ENCODE results near the gene SEC11A. TPM values are rescaled to one million over a fixed set of nuclear protein-coding genes. Genes with fewer than 3 reads are reported as not detected.
"Not testable (repeated sequence)": the region's sequence is repeated elsewhere in the genome, so short reads cannot be mapped to it uniquely, and the experiment has no call there.

SEC11A gene
- total RNA-seq, 1 donor from 2014 or later = 126 TPM

GRCh38 chr15:84689858-84690257 is 26.1 kb downstream of the SEC11A start:
- H3K4me1 Mint-ChIP-seq = no peaks in the 10 kb centered on the region
- H3K9me3 Mint-ChIP-seq = no peaks in the 10 kb centered on the region
- no peak for DNase-seq (ENCODE audit: low spot score in 2 of 2, unreplicated experiment in 2 of 2)
- H3K4me3 Mint-ChIP-seq = no peak overlapping the region
- TF ChIP-seq, protein P1, sequence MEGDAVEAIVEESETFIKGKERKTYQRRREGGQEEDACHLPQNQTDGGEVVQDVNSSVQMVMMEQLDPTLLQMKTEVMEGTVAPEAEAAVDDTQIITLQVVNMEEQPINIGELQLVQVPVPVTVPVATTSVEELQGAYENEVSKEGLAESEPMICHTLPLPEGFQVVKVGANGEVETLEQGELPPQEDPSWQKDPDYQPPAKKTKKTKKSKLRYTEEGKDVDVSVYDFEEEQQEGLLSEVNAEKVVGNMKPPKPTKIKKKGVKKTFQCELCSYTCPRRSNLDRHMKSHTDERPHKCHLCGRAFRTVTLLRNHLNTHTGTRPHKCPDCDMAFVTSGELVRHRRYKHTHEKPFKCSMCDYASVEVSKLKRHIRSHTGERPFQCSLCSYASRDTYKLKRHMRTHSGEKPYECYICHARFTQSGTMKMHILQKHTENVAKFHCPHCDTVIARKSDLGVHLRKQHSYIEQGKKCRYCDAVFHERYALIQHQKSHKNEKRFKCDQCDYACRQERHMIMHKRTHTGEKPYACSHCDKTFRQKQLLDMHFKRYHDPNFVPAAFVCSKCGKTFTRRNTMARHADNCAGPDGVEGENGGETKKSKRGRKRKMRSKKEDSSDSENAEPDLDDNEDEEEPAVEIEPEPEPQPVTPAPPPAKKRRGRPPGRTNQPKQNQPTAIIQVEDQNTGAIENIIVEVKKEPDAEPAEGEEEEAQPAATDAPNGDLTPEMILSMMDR (IDR thresholded peaks at IDR 0.05; ENCODE audit: unreplicated experiment) = no peak
- H3K27ac Mint-ChIP-seq = no peak overlapping the region
- H3K36me3 Mint-ChIP-seq = peaks cover 26% of the 10 kb centered on the region
- no peaks in the 10 kb centered on the region for H3K27me3 Mint-ChIP-seq (ENCODE audit: low read depth)

- peaks cover 30% of the 10 kb centered on the region for H3K36me3 Mint-ChIP-seq
- H3K4me1 Mint-ChIP-seq; H3K9me3 Mint-ChIP-seq; H3K27me3 Mint-ChIP-seq (ENCODE audit: low read depth); DNase-seq (ENCODE audit: low spot score in 2 of 2, unreplicated experiment in 2 of 2); H3K4me3 Mint-ChIP-seq; H3K27ac Mint-ChIP-seq: not testable (repeated sequence)
These were observed 29.5 kb downstream of the SEC11A start for GRCh38 chr15:84686446-84686845.

- no peak overlapping the region for H3K4me3 Mint-ChIP-seq
- peaks cover 28% of the 10 kb centered on the region for H3K36me3 Mint-ChIP-seq
- TF ChIP-seq, protein P1 (IDR thresholded peaks at IDR 0.05; ENCODE audit: unreplicated experiment) = no peak
- H3K4me1 Mint-ChIP-seq = no peaks in the 10 kb centered on the region
- no peak overlapping the region for H3K27ac Mint-ChIP-seq
- H3K9me3 Mint-ChIP-seq = no peaks in the 10 kb centered on the region
- H3K27me3 Mint-ChIP-seq (ENCODE audit: low read depth) = no peaks in the 10 kb centered on the region
- no peak for DNase-seq (ENCODE audit: low spot score in 2 of 2, unreplicated experiment in 2 of 2)
These were observed 30.6 kb downstream of the SEC11A start for GRCh38 chr15:84685304-84685703.

- Mint-ChIP-seq H3K27me3 (ENCODE audit: low read depth) (no peaks in the 10 kb centered on the region), H3K36me3 (peaks cover 26% of the 10 kb centered on the region), H3K4me1 (no peaks in the 10 kb centered on the region), H3K4me3 (no peak overlapping the region), H3K9me3 (no peaks in the 10 kb centered on the region), H3K27ac (no peak overlapping the region)
- DNase-seq (ENCODE audit: low spot score in 2 of 2, unreplicated experiment in 2 of 2) = no peak
- TF ChIP-seq, protein P1 (IDR thresholded peaks at IDR 0.05; ENCODE audit: unreplicated experiment) = no peak
These were observed 31.8 kb downstream of the SEC11A start for GRCh38 chr15:84684092-84684491.

DNA sequence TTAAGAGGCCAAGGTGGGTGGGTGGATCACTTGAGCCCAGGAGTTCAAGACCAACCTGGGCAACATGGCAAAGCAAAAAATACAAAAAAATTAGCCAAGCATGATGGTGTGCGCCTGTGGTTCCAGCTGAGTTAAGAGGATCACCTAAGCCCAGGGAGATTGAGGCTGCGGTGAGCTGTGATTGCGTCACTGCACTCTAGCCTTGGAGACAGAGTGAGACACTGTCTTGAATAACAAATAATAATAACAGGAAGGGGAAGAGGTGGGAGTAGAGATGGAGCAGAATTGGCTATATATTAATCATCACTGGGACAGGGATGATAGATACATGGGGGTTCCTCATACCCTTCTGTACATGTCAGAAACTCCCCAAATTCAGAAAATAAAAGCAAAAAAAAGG is 34.1 kb downstream of the SEC11A start:
- Mint-ChIP-seq H3K27ac (no peak overlapping the region), H3K27me3 (ENCODE audit: low read depth) (no peaks in the 10 kb centered on the region), H3K36me3 (peaks cover 15% of the 10 kb centered on the region), H3K4me3 (no peak overlapping the region), H3K4me1 (no peaks in the 10 kb centered on the region), H3K9me3 (no peaks in the 10 kb centered on the region)
- TF ChIP-seq, protein P1 (IDR thresholded peaks at IDR 0.05; ENCODE audit: unreplicated experiment) = no peak
- no peak for DNase-seq (ENCODE audit: low spot score in 2 of 2, unreplicated experiment in 2 of 2)

GRCh38 chr15:84671211-84671610 is 44.7 kb downstream of the SEC11A start:
- Mint-ChIP-seq H3K27ac (no peak overlapping the region), H3K36me3 (peaks cover 35% of the 10 kb centered on the region), H3K4me1 (no peaks in the 10 kb centered on the region), H3K27me3 (ENCODE audit: low read depth) (no peaks in the 10 kb centered on the region), H3K9me3 (no peaks in the 10 kb centered on the region), H3K4me3 (no peak overlapping the region)
- TF ChIP-seq, protein P1 (IDR thresholded peaks at IDR 0.05; ENCODE audit: unreplicated experiment) = no peak
- DNase-seq (ENCODE audit: low spot score in 2 of 2, unreplicated experiment in 2 of 2) = no peak
